ENCODE measurements around the gene PNMA3.

- no peak for TF ChIP-seq YY1 (tag by site-specific recombination; IDR thresholded peaks at IDR 0.05)
- no peak for TF ChIP-seq CTCF (tag by site-specific recombination; IDR thresholded peaks at IDR 0.05)
- no peak for TF ChIP-seq ZFP69B (tag by site-specific recombination; IDR thresholded peaks at IDR 0.05)
- TF ChIP-seq ZFHX2 (tag by site-specific recombination; conservative IDR thresholded peaks at IDR 0.05): no peak
- no peak for TF ChIP-seq ZFP3 (tag by site-specific recombination; IDR thresholded peaks at IDR 0.05; ENCODE audit: low read depth)
Observed at GRCh38 chrX:153074262-153074899, 18.1 kb downstream of the PNMA3 start.

Data from HEK293 (cell line).